Activated T-helper 1 cell treated with anti-CD3 and anti-CD28 coated beads, Interleukin-12 subunit alpha, Interleukin-12 subunit beta, Interleukin-2, Interleukin-4 antibody, amounts not matched to agents 30 ng/mL and 10 ng/mL and 1 ng/mL, durations not matched to agents 14 hours and 24 hours and 36 hours (primary cell): ENCODE data around the gene DLG3. TPM values are rescaled to one million over a fixed set of nuclear protein-coding genes. Genes with fewer than 3 reads are reported as not detected.

Experiments used
- DNase-seq: peaks from one replicate; pipeline ENCODE4 v3.0.0; 2021; ENCODE audit warnings: low spot score
- H3K27ac Mint-ChIP-seq: one replicate; pipeline ENCODE4 v1.8.0; 2021; ENCODE audit warnings: mild to moderate bottlenecking, mixed read lengths
- H3K27me3 Mint-ChIP-seq: one replicate; pipeline ENCODE4 v1.8.0; 2022; ENCODE audit warnings: mild to moderate bottlenecking, moderate library complexity, mixed read lengths; ENCODE audit not compliant: insufficient read depth
- H3K36me3 Mint-ChIP-seq: one replicate; pipeline ENCODE4 v1.8.0; 2021; ENCODE audit warnings: low read depth, mixed read lengths
- H3K4me1 Mint-ChIP-seq: one replicate; pipeline ENCODE4 v1.8.0; 2021; ENCODE audit warnings: low read depth, mixed read lengths
- H3K4me3 Mint-ChIP-seq: one replicate; pipeline ENCODE4 v1.8.0; 2021; ENCODE audit warnings: mild to moderate bottlenecking, moderate library complexity, mixed read lengths
- H3K9me3 Mint-ChIP-seq: one replicate; pipeline ENCODE4 v1.8.0; 2021; ENCODE audit warnings: mixed read lengths
- intact Hi-C: fragments of 100-400 bp; cut with micrococcal nuclease; formaldehyde crosslinking; loops from one replicate; pipeline ENCODE4 v1.15.1; 2024
- total RNA-seq: library from RNA; stranded (reverse); gene quantifications from 2 replicates; pipeline ENCODE4 v1.2.3, GENCODE V29; 2022

DLG3 gene
- total RNA-seq, 1 donor from 2014 or later: 43.5 TPM

- DNase-seq: no peak
- Mint-ChIP-seq H3K4me1 (no peaks in the 10 kb centered on the region), H3K27ac (no peak overlapping the region), H3K4me3 (no peak overlapping the region), H3K36me3 (no peaks in the 10 kb centered on the region), H3K9me3 (no peaks in the 10 kb centered on the region), H3K27me3 (no peaks in the 10 kb centered on the region)
- intact Hi-C loops: no loop called here
Observed at GRCh38 chrX:70427365-70427764, 17.3 kb upstream of the DLG3 start.

DNA sequence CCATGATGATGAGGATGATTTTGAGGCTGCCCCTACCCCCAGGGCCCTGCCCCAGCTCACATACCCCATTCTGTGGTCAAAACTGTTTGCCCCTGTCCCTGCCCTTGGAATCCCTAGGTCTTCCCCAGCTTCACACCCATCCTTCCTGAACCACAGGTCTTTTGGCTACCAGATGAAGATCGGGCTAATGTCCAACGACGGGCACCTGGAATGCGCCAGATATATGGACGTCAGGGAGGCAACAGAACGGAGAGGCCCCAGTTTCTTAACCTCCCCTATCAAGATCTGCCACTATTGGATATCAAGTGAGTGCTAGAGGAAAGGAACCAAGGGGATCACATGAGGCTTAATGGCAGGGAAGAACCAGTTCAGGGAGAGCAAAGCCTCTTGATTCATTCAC lies 14.9 kb upstream of the DLG3 start:
- H3K9me3 Mint-ChIP-seq: no peaks in the 10 kb centered on the region
- H3K4me3 Mint-ChIP-seq: no peak overlapping the region
- DNase-seq: no peak
- intact Hi-C loops: no loop called here
- no peaks in the 10 kb centered on the region for H3K27me3 Mint-ChIP-seq
- H3K4me1 Mint-ChIP-seq: peaks cover 7% of the 10 kb centered on the region
- no peaks in the 10 kb centered on the region for H3K36me3 Mint-ChIP-seq
- no peak overlapping the region for H3K27ac Mint-ChIP-seq

- intact Hi-C loops: no loop called here
- peaks cover 8% of the 10 kb centered on the region for H3K27me3 Mint-ChIP-seq
- peaks cover 15% of the 10 kb centered on the region for H3K4me1 Mint-ChIP-seq
- no peak for DNase-seq
- no peaks in the 10 kb centered on the region for H3K9me3 Mint-ChIP-seq
- H3K27ac Mint-ChIP-seq: peak overlapping the region; percentile 49
- H3K4me3 Mint-ChIP-seq: peak overlapping the region; percentile 91
- H3K36me3 Mint-ChIP-seq: no peaks in the 10 kb centered on the region
Observed at GRCh38 chrX:70432936-70433847, 11.4 kb upstream of the DLG3 start.

- Mint-ChIP-seq H3K27ac (peak overlapping the region; percentile 93), H3K9me3 (no peaks in the 10 kb centered on the region), H3K27me3 (peaks cover 11% of the 10 kb centered on the region), H3K4me3 (peak overlapping the region; percentile 91), H3K36me3 (no peaks in the 10 kb centered on the region), H3K4me1 (peaks cover 22% of the 10 kb centered on the region)
- peak; percentile 64 for DNase-seq
- intact Hi-C loops: loop anchor here (1.0 kb wide), 4 partner anchors 22 to 301 kb away; partner anchors contain the start of genes IGBP1 and KIF4A
Observed at GRCh38 chrX:70433848-70434351, 10.7 kb upstream of the DLG3 start.

- peak; percentile 24 for DNase-seq
- Mint-ChIP-seq H3K4me1 (peaks cover 26% of the 10 kb centered on the region), H3K36me3 (no peaks in the 10 kb centered on the region), H3K27me3 (peaks cover 11% of the 10 kb centered on the region), H3K4me3 (peak overlapping the region; percentile 91), H3K9me3 (no peaks in the 10 kb centered on the region), H3K27ac (peak overlapping the region; percentile 93)
- intact Hi-C loops: loop anchor here (1.0 kb wide), 4 partner anchors 22 to 301 kb away; partner anchors contain the start of genes IGBP1 and KIF4A
Observed at GRCh38 chrX:70434352-70434866, 10.2 kb upstream of the DLG3 start.

DNA sequence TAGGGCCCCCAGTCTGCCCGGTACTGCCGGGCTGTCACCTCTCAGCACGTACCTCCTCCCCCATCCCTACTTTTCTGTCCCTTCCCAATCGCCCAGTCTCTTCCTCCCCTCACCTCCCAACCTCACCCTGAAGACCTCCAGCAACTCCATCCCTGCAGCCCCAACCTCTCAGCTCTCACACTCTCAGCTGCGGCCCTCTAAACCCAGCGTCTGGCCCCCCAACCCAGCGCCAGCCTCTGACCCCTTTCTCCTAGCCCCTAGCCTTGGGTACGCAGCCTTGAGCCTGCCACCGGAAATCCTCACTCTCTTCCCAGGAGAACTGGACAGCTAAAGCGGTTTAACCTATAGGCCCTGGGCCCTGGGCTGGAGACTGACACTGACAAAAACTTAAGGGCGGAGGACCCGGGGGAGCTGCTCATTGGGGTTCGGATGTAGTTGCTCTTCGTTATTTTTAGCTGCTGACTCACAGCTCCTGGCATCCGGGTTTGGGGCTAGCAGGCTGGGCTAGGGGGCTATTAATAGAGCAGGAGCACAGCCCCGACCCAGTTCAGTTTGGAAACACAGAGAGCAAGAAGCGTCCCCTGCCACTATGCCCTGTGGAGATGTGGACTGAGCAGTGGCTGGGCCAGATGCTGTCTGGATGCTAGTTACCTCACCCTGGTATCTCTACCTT lies 9.6 kb upstream of the DLG3 start:
- Mint-ChIP-seq H3K9me3 (no peaks in the 10 kb centered on the region), H3K4me3 (peak overlapping the region; percentile 91), H3K27ac (peak overlapping the region; percentile 73), H3K4me1 (peaks cover 27% of the 10 kb centered on the region), H3K36me3 (no peaks in the 10 kb centered on the region), H3K27me3 (peaks cover 12% of the 10 kb centered on the region)
- no peak for DNase-seq
- intact Hi-C loops: loop anchor here (1.0 kb wide), 4 partner anchors 21 to 302 kb away; partner anchors contain the start of genes IGBP1 and KIF4A

DNA sequence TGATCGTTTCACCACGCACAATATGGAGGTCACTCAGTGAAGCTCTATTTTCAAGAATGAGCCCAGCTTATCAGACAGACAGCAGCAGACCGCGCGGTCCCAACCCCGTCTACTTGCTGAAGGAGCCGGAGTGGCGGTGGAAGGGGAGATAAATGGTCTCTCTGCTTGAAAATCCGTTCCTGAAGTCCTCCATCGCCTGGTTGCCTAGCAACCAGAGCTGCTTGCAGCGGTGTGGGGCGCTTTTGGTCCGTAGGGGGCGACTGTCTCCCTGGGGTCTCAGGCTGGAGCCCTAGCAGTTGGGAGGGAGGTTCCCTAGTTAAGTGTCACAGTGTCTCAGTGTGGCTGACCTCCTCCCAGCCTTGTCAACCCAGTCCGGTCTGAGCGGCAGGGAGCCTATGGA lies 8.3 kb upstream of the DLG3 start:
- peaks cover 21% of the 10 kb centered on the region for H3K27me3 Mint-ChIP-seq
- no peaks in the 10 kb centered on the region for H3K9me3 Mint-ChIP-seq
- H3K27ac Mint-ChIP-seq: no peak overlapping the region
- no peak for DNase-seq
- peak overlapping the region; percentile 21 for H3K4me3 Mint-ChIP-seq
- H3K36me3 Mint-ChIP-seq: no peaks in the 10 kb centered on the region
- intact Hi-C loops: no loop called here
- H3K4me1 Mint-ChIP-seq: peaks cover 27% of the 10 kb centered on the region

GRCh38 chrX:70437011-70437410 lies 7.6 kb upstream of the DLG3 start:
- H3K27me3 Mint-ChIP-seq: peaks cover 26% of the 10 kb centered on the region
- no peaks in the 10 kb centered on the region for H3K9me3 Mint-ChIP-seq
- intact Hi-C loops: no loop called here
- DNase-seq: no peak
- H3K4me1 Mint-ChIP-seq: peaks cover 27% of the 10 kb centered on the region
- no peak overlapping the region for H3K27ac Mint-ChIP-seq
- H3K36me3 Mint-ChIP-seq: no peaks in the 10 kb centered on the region
- H3K4me3 Mint-ChIP-seq: no peak overlapping the region

- Mint-ChIP-seq H3K4me1 (peaks cover 26% of the 10 kb centered on the region), H3K36me3 (no peaks in the 10 kb centered on the region), H3K4me3 (no peak overlapping the region), H3K27me3 (peaks cover 36% of the 10 kb centered on the region), H3K9me3 (no peaks in the 10 kb centered on the region), H3K27ac (no peak overlapping the region)
- intact Hi-C loops: no loop called here
- no peak for DNase-seq
Observed at GRCh38 chrX:70437921-70438665, 6.5 kb upstream of the DLG3 start.

DNA sequence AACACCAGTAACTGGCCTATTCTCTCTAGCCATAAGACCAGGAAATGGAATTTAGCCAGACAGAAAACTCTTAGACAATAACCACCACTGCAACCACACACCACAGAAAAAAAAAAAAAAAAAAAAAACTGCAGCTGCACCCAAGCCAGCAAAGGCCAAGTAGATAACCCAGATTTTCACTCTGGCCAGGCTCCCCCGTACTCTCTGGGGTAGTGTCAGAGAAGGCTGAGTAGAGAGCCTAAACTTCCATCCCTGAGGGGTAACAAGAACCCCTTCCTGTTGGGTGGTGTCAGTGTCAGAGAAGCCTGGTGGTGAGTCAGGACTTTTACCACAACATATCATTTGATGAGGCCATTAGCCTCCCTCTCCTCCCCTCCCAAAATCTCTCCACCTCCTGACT lies 5.6 kb upstream of the DLG3 start:
- H3K27ac Mint-ChIP-seq: peak overlapping the region; percentile 45
- H3K27me3 Mint-ChIP-seq: peaks cover 36% of the 10 kb centered on the region
- intact Hi-C loops: no loop called here
- DNase-seq: no peak
- H3K4me3 Mint-ChIP-seq: no peak overlapping the region
- peaks cover 20% of the 10 kb centered on the region for H3K4me1 Mint-ChIP-seq
- no peaks in the 10 kb centered on the region for H3K9me3 Mint-ChIP-seq
- H3K36me3 Mint-ChIP-seq: no peaks in the 10 kb centered on the region

DNA sequence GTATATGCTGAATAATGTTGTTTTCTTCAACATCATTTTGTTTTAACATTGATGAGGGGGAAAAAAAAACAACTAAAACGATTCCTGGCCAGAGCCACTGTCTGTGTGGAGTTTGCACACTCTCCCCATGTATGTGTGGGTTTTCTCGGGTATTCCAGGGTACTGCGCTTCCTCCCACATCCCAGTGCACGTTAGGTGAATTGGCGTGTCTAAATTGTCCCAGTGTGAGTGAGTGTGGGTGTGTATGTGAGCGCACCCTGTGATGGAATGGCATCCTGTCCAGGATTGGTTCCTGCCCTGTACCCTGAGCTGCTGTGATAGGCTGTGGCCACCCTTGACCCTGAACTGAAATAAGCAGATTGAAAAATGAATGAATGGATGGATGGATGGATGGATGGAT lies 2.4 kb upstream of the DLG3 start:
- H3K27ac Mint-ChIP-seq: no peak overlapping the region
- no peaks in the 10 kb centered on the region for H3K36me3 Mint-ChIP-seq
- H3K4me3 Mint-ChIP-seq: no peak overlapping the region
- no peak for DNase-seq
- no peaks in the 10 kb centered on the region for H3K9me3 Mint-ChIP-seq
- peaks cover 20% of the 10 kb centered on the region for H3K4me1 Mint-ChIP-seq
- intact Hi-C loops: no loop called here
- peaks cover 51% of the 10 kb centered on the region for H3K27me3 Mint-ChIP-seq

GRCh38 chrX:70444946-70445656 lies 466 bp downstream of the DLG3 start:
- H3K9me3 Mint-ChIP-seq: no peaks in the 10 kb centered on the region
- no peaks in the 10 kb centered on the region for H3K36me3 Mint-ChIP-seq
- intact Hi-C loops: no loop called here
- DNase-seq: no peak
- H3K27ac Mint-ChIP-seq: no peak overlapping the region
- H3K27me3 Mint-ChIP-seq: peaks cover 45% of the 10 kb centered on the region
- no peak overlapping the region for H3K4me3 Mint-ChIP-seq
- peaks cover 4% of the 10 kb centered on the region for H3K4me1 Mint-ChIP-seq
